OCI-LY7 (cell line): ENCODE results near the gene MGRN1. TPM values are rescaled to one million over a fixed set of nuclear protein-coding genes. Genes with fewer than 3 reads are reported as not detected.

Experiments used
- BruUV-seq: library from RNA; stranded (reverse); fragments of 400-500 nt; replicated peaks from 2 replicates; lab custom pipeline; 2021; lab: Mats Ljungman, UMichigan
- CTCF ChIA-PET: fragments of 300-600 bp; sonication (Branson Sonifier 250); formaldehyde crosslinking; loops from one replicate; lab custom pipeline; 2022; ENCODE audit warnings: antibody characterized with exemption; ENCODE audit not compliant: unreplicated experiment; lab: Charles Lee
- POLR2A ChIA-PET: fragments of 300-600 bp; sonication (Branson Sonifier 250); formaldehyde crosslinking; loops from one replicate; lab custom pipeline; 2022; ENCODE audit warnings: antibody characterized with exemption; lab: Charles Lee
- DNase-seq: peaks from one replicate; pipeline ENCODE4 v3.0.0-alpha.2; 2015; ENCODE audit warnings: low spot score
- H2AFZ ChIP-seq: fragments of 200-600 bp; sonication (generic), shearing (Covaris generic); 2 replicates; pipeline ENCODE4 v1.6.1; 2014; ENCODE audit warnings: mild to moderate bottlenecking, antibody characterized with exemption, low read length, moderate library complexity
- H3K27ac ChIP-seq: fragments of 200-600 bp; sonication (generic); 2 replicates; pipeline ENCODE4 v1.5.1; 2014; ENCODE audit warnings: mixed run types, low read depth, mild to moderate bottlenecking, moderate library complexity, low read length, inconsistent platforms; ENCODE audit not compliant: poor library complexity, severe bottlenecking
- H3K36me3 ChIP-seq: fragments of 200-600 bp; sonication (generic); 2 replicates; pipeline ENCODE4 v1.6.1; 2014; ENCODE audit warnings: mild to moderate bottlenecking, antibody characterized with exemption, low read length, moderate library complexity, mixed read lengths; ENCODE audit not compliant: insufficient read depth
- H3K4me1 ChIP-seq: fragments of 200-600 bp; sonication (generic); 2 replicates; pipeline ENCODE4 v1.5.1; 2014; ENCODE audit warnings: mild to moderate bottlenecking, low read length; ENCODE audit not compliant: insufficient read depth, poor library complexity, severe bottlenecking
- H3K4me2 ChIP-seq: fragments of 200-600 bp; sonication (generic); 2 replicates; pipeline ENCODE4 v1.6.1; 2014; ENCODE audit warnings: mild to moderate bottlenecking, low read length
- H3K4me3 ChIP-seq: fragments of 200-600 bp; sonication (generic); 2 replicates; pipeline ENCODE4 v1.5.1; 2014; ENCODE audit warnings: mild to moderate bottlenecking, low read depth, low read length; ENCODE audit not compliant: poor library complexity, severe bottlenecking
- H3K79me2 ChIP-seq: fragments of 200-600 bp; sonication (generic); 2 replicates; pipeline ENCODE4 v1.6.1; 2016; ENCODE audit warnings: low read depth, mild to moderate bottlenecking, low read length, moderate library complexity, mixed read lengths; ENCODE audit not compliant: insufficient read depth
- H3K9me2 ChIP-seq: fragments of 200-600 bp; sonication (generic); 2 replicates; pipeline ENCODE4 v1.6.1; 2016; ENCODE audit warnings: mild to moderate bottlenecking, low read length, mixed read lengths; ENCODE audit not compliant: insufficient read depth
- H3K9me3 ChIP-seq: fragments of 200-600 bp; sonication (generic); 2 replicates; pipeline ENCODE4 v1.6.1; 2014; ENCODE audit warnings: mild to moderate bottlenecking, mixed run types, low read length, mixed read lengths
- H4K20me1 ChIP-seq: fragments of 200-600 bp; sonication (generic); 2 replicates; pipeline ENCODE4 v1.6.1; 2014; ENCODE audit warnings: mild to moderate bottlenecking, antibody characterized with exemption, low read length, moderate library complexity, mixed read lengths; ENCODE audit not compliant: insufficient read depth
- EZH2phosphoT487 ChIP-seq: fragments of 200-600 bp; sonication (generic); IDR thresholded peaks from 2 replicates; pipeline ENCODE4 v1.6.1; 2018; ENCODE audit warnings: low read depth, borderline replicate concordance, mild to moderate bottlenecking, mixed run types, antibody characterized with exemption, low read length, moderate library complexity, mixed read lengths
- intact Hi-C: fragments of 100-400 bp; cut with micrococcal nuclease; formaldehyde crosslinking; loops from one replicate; pipeline ENCODE4 v1.10.0; 2022; ENCODE audit not compliant: unreplicated experiment
- total RNA-seq, 2 experiments: library from RNA; depleted of rRNA in 1 of 2; stranded (reverse); fragments of >200 nt in 1 of 2; shearing (Covaris generic) in 1 of 2; gene quantifications; 2 replicates each; pipeline ENCODE4 v1.2.3, GENCODE V29; 2014 to 2022
- TF ChIP-seq, protein P1 (sequence below): fragments of 200-600 bp; sonication (generic); conservative IDR thresholded peaks from 2 replicates; pipeline ENCODE4 v1.5.1; 2014; ENCODE audit warnings: mild to moderate bottlenecking, antibody characterized with exemption, low read length, moderate library complexity, mixed read lengths

Gene MGRN1
- total RNA-seq, 2 experiments from 2014 or later, result 14.1 to 43.1 TPM

DNA sequence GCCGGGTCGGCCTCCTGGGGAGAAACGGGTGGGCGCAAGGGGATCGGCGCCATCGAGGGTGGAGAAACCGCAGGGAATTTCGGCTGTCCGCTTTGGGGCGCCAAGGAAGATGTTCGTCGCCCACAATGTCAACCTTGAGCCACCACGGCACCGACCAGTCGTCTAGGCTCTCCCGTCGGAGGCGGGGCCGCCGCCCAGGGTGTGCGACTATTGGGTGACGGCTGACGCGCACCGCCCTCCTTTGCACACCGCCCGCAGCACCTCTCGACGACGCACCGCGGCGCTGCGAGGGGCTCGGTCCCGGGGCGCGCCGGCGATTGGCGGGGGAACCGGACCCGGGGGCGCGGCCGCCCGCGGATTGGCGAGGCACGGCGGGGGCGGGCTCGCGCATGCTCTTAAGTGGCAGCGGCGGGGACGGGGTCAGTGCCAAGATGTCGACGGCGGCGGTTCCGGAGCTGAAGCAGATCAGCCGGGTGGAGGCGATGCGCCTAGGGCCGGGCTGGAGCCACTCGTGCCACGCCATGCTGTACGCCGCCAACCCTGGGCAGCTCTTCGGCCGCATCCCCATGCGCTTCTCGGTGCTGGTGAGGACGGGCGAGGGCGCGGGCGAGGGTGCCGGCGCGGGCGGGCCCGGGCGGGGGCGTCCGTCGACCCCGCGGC, 68.8 kb downstream of the MGRN1 start, which contains the start of gene NUDT16L1:
Gene NUDT16L1 (plus strand): TSS at position 267 of the 660 bp plus-strand sequence. CDS start 165 bp downstream, at position 432.
- peak; percentile 97 for DNase-seq
- Histone ChIP-seq H3K4me1 (peaks cover 12% of the 10 kb centered on the region), H4K20me1 (0 out of 2 replicates have a peak, but pooled peaks cover 4% of the 10 kb centered on the region), H3K4me2 (peak within 1 kb of the TSS; percentile 93), H3K79me2 (no peaks in the 10 kb centered on the region), H2AFZ (peak within 1 kb of the TSS; percentile 59), H3K36me3 (peaks cover 29% of the 10 kb centered on the region; the same call in 1 of the 2 replicates), H3K27ac (peak within 1 kb of the TSS; percentile 44), H3K9me3 (no peaks in the 10 kb centered on the region), H3K4me3 (peak within 1 kb of the TSS; percentile 90), H3K9me2 (no peaks in the 10 kb centered on the region)
- BruUV-seq, result no TSS peak
- ChIA-PET CTCF (no interaction called here), POLR2A (interaction anchor here (0.5 kb wide), 1 partner anchor 368 kb away, joined by 4 read pairs; no protein-coding TSS in a partner anchor)
- no peak for TF ChIP-seq EZH2phosphoT487
- TF ChIP-seq, protein P1, sequence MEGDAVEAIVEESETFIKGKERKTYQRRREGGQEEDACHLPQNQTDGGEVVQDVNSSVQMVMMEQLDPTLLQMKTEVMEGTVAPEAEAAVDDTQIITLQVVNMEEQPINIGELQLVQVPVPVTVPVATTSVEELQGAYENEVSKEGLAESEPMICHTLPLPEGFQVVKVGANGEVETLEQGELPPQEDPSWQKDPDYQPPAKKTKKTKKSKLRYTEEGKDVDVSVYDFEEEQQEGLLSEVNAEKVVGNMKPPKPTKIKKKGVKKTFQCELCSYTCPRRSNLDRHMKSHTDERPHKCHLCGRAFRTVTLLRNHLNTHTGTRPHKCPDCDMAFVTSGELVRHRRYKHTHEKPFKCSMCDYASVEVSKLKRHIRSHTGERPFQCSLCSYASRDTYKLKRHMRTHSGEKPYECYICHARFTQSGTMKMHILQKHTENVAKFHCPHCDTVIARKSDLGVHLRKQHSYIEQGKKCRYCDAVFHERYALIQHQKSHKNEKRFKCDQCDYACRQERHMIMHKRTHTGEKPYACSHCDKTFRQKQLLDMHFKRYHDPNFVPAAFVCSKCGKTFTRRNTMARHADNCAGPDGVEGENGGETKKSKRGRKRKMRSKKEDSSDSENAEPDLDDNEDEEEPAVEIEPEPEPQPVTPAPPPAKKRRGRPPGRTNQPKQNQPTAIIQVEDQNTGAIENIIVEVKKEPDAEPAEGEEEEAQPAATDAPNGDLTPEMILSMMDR, result 0 out of 2 replicates have a peak, but pooled peaks have one; percentile 36
- intact Hi-C loops, result loop anchor here (2.0 kb wide), 1 partner anchor 41 kb away; the partner anchor contains the start of genes ANKS3 and DNAAF8

DNA sequence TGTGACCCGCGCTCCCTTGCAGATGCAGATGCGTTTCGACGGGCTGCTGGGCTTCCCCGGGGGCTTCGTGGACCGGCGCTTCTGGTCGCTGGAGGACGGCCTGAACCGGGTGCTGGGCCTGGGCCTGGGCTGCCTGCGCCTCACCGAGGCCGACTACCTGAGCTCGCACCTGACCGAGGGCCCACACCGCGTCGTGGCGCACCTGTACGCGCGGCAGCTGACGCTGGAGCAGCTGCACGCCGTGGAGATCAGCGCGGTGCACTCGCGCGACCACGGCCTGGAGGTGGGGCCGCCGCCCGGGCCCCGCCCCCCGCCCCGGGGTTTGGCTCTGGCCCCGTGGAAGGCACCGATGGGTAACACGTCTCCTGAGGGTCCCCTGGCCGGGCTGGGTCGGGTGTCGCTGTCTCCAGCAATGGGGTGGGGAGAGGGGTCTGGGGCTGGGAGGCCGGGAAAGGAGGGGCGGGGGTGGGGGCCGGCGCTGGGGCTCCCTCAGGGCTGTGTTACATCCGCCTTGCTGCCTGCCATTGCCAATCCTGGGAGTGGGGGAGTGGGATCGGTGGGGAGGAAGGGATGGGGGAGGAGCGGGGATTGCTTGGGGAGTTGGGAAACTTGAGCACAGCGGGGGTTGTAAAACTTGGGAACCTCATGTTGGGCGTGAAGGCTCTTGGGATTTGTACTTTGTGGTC, 69.5 kb downstream of the MGRN1 start:
- intact Hi-C loops, result loop anchor here (2.0 kb wide), 1 partner anchor 41 kb away; the partner anchor contains the start of genes ANKS3 and DNAAF8
- H3K79me2 ChIP-seq, result no peaks in the 10 kb centered on the region
- H2AFZ ChIP-seq, result peak overlapping the region; percentile 59; the same call in 1 of the 2 replicates
- POLR2A ChIA-PET, result interaction anchor here (0.6 kb wide), 1 partner anchor 52 kb away, joined by 3 read pairs; no protein-coding TSS in a partner anchor
- TF ChIP-seq, protein P1, result no peak; the same call in 1 of the 2 replicates
- TF ChIP-seq EZH2phosphoT487, result no peak
- no peaks in the 10 kb centered on the region for H3K9me2 ChIP-seq
- H3K9me3 ChIP-seq, result no peaks in the 10 kb centered on the region
- peak overlapping the region; percentile 90 for H3K4me3 ChIP-seq
- peak; percentile 56 for DNase-seq
- H3K4me2 ChIP-seq, result peak overlapping the region; percentile 83
- H4K20me1 ChIP-seq, result 0 out of 2 replicates have a peak, but pooled peaks cover 4% of the 10 kb centered on the region
- BruUV-seq, result no TSS peak
- H3K4me1 ChIP-seq, result peaks cover 12% of the 10 kb centered on the region
- H3K36me3 ChIP-seq, result peaks cover 34% of the 10 kb centered on the region; the same call in 1 of the 2 replicates
- peak overlapping the region; percentile 44 for H3K27ac ChIP-seq
- CTCF ChIA-PET, result no interaction called here
